Measurements from ENCODE around the gene ABR.

ABR gene

DNA sequence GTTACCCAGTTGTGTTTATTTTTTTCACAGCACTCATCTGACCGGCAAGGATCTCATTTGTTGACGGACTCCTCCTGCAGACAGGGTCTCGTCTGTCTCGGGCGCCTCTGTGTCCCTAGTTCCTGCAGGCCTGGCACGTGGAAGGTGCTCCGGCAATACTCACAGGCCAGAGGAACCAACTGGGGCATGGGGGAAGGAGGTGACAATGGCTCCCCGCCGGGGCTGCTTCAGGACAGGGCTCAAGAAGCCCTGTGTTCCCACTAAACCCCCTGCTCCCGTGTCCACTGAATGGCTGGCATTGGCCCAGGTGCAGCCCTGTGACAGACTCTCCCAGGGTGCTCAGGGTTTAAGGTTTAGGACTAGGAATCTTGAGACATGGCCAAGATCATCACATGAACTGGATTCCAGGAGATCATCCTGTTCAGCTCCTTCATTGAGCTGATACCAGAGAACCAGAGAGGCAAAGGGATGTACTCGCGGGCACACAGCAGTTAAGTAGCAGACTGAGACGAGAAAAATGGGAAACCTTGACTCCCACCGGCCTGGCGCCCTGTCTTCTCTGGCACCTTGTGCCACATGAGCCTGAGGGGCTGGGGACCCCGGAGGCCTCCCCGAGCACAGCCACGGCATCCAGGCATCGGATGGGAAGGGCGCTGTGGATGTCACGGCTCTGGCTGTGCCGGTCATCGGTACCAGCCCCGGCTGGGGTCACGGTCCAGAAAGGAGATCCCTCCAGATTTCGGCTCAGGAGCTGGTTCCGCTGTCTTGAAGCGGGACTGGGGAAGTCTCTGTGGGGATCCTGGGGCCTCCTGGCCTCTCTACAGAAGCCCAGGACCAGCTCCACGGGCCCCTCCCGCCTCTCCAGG is 153.8 kb downstream of the ABR start:
- no peak for DNase-seq

DNA sequence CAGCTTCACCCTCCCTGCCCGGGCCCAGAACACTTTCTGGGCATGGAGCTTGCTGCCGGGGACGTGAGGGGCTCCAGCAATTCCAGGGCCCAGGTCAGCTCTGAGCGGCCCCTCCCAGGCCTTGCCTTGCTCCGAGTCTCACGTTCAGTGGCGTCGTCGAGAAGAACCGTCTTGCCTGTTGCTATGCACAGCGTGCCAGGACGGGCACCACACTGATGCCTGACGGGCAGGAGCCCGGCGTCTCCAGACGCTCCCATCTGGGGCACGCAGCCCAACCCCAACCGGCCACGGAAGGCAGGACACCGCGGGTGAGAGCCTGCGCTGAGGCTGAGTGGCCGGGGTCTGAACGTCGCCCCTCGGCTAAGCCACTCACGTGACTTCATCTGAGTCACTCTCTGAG is 155.7 kb downstream of the ABR start:
- DNase-seq, result no peak

DNA sequence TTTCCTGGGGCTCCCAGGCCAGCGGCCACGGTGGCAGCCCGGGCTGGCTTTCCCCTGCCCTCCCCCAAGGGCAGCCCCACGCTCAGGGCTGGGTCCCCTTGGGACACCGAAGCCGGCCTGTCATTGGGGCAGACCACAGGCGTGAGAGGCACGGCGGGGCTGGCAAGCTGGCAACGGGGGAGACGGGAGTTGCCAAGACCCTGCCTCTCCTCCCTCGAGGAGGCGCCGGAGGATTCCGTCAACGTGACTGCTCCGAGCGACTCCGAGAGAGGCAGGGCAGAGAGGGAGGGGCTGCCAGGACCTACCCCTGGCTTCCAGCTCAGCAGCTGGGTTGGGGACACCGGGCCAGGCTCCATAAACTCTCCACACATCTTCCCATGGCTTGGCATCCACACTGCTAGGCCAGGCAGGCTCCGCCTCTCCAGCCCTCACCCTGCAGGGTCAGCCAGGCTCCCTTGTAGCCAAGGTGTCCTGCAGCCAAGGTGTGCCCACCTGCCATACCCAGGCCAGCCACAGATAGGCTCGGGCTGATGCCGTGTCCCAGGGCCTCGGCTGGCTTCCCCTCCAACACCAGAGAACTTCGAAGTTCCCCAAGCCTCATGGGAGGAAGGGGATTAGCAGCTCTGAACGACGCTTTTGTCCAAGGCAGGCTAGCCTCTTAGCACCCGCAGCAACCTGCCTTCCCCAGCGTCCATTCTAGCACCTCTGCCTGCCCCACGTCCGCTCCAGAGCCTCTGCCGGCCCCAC is 157.3 kb downstream of the ABR start:
- peak in 1 of 2 experiments; percentile 49 for DNase-seq

DNA sequence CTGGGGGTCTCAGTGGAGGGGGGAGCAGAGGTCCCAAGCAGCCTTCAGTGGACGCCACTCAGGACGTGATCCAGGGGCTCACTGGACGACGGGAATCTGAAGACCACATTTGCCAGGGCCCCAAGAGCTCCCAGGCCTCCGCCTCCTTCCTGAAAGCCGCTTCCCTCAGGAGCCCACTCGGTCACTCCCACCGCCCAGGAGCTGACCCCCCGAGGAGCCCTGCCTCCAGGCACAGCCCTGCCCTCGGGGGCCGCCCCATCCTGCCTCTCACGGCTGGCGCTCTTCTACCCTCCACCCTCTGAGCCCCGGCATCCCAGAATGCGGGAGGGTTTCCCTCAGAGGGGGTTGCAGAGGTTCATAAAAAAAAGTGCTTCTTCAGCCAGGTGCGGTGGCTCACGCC is 158.6 kb downstream of the ABR start:
- DNase-seq, result no peak

DNA sequence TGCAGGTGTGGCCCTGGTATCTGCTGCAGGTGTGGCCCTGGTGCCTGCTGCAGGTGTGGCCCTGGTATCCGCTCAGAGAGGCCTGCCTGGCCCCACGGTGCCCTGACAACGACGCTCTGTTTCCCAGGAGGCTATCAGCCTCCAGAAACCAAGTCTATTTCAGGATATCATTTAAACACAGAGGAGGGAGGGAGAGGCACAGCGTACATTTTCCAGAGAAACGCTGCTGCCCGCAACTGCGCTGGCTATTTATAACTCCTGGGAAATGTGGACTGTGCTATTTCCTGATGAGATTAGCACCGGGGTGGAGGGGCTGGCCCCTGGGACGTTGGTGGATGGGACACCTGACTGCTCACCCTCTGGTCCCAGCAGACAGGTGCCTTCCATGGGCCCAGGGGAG is 160.3 kb downstream of the ABR start:
- DNase-seq, result no peak

DNA sequence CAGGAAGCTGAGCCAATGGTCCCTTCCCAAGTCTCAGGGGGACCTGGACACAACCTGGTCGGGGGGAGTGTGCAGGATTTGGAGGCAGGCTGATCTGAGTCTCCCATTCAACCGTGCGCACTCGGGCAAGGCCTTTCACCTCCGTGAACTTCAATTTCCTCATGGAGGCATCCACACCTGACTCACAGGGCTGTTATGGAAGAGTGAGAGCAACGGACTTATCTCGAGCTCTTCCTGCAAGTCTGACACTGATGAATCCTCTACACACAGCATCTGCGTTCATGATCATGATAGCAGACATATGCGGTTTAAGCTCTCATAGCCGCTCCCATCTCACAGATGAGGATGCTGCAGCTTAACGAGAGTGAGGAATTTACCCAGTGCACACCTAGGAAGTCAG is 161.2 kb downstream of the ABR start:
- DNase-seq, result no peak

DNA sequence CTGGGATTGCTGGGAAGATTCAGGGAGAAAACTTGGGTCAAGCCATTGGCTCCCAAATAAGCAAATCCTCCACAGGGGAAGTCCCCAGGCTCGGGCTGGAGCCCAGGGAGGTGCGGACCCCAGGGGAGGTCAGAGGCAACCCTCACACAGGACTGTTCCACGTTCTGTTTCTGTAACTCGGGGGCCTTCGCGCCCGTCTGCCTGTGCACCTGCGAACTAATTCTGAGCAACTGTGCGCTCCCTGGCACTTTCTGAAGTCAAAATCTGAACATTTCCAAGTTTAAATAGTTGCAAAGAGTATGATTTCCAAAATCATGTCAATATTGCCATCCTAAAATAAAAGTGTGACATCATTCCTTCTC is 166.1 kb downstream of the ABR start:
- no peak for DNase-seq

DNA sequence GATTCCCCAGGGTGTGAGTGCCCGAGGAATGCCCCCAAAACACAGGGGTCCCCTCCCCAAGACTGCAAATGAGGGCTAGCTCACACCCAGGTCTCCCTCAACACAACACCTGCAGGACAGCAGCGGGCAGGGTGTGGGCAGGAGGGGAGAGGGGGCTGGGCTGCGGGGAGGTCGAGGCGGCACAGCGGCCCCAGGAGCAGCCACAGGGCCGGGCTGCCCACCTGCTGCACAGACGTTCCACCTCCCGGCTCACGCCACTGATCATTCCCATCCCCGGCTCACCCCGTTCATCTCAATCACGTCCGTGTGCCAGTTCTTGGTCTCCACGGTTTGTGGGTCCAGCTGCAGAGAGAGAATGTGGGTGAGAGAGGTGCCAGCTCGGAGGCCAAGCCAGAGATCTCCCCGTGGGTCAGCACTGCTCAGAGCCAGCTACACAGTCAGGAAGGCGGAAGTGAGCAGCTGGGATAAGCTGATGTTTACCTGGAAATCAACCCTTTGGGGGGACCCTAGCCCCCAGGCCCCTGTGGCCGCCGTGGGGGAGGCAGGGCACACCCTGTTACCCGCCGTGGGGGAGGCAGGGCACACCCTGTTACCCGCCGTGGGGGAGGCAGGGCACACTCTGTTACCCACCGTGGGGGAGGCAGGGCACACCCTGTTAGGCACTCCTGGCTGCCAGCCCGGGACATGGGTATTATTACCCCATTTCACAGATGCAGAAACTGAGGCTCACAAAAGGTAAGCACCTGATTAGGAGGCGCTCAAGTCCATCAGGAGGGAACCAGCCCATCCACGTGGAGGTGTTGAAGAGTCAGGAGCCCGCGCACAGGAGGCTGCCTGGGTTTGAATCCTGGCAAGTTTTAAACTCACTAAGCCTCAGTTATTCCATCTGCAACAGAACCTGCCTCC is 166.7 kb downstream of the ABR start:
- no peak for DNase-seq

DNA sequence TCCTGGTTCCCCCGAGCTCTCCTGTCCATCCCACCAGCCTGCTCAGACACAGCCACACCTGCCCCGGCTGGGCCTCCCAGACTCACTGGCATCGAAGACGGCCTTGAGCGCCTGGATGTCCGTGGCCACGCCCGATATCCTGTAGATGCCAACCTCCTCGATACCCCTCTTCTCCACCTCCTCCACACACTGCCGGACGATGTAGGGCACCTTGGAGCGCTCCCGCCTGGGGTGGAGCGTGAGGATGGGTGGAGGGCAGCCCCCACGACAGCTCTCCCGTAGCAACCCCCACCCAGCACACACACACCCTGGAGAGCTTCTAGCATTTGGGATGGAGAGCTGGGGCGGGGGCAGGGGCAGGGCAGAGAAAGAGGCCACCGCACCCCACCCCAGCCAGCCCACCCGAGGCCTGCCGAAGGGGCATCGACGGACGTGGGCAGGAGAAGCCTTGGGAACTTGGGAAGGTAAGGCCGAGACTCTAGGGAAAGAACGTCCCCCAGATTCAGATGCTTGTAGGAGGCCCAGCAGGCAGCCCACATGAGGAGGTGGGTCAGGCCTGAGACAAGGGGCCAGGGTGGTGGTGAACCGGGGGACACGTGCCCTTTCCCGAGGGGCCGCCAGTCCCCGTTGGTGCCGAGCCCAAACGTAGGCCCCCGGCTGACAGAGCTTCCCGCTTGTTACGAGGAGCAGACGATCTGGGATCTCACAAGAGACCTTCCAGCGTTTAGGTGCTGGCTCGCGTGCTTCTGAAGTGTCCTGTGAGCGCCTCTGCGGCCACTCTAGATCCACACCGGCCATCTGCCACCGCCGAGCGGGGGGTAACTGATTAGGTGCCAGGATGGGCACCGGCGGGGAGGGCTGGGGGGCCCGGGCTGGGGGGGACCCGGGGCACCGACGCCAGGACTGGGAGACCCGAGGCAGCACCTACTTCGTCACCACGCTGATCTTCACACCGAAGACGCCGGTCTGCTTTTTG is 167.7 kb downstream of the ABR start:
- no peak for DNase-seq

DNA sequence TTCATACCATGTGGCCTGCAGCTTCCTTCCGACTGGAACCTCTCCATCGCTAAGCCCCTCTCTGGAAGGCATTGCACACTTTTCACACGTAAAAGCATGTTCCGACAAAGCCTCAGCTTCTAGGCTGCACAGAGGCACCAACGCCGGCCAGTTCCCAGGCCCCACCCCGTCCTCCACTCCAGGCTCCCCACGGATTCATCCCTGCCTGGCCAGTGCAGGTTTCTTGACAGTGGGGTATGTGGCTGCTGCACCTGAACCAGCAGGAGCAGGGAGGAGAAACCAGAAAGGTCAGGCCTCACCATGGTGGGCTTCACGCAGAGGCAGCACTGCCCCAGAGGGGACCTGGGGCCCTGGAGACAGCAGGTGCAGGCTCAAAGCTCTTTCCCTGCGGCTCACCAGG is 168.6 kb downstream of the ABR start:
- DNase-seq, result no peak

DNA sequence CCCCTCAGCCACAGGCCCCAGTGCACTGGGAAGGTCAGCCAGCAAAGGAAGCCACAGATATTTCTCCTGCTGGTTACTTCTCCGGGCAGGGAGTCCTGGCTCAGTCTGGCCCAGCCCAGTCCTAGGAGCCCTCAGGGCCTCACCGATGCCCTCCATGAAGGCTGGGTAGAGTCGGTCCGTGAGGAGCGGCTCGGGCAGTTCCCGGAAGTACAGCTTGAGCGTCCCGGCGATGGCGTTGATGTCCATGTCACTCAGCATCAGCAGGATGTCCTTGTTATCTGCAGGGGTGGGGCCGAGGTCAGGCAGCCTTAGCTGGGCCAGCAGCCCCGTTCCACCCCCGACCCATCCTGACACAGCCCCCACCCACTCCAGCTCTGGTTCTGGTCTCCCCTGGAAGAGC is 169.2 kb downstream of the ABR start:
- DNase-seq, result no peak

DNA sequence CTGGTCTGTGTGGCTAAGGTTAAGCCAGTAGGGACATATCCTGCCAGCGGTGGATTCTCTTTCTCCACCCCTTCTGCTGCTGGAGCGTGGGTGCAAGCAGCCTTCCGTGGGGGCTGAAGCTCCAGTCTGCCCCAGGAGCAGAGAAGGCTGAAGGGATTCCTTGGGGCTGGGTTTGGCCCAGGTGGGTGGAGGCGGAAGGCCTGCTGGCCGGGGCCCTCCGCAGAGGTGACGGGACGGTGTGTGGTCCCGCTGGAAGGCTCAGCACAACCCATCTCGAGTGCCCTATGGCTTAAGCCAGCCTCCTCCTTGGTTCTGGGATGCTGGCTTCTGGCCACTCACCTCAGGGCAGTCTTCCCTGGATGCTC is 169.7 kb downstream of the ABR start:
- DNase-seq, result no peak

DNA sequence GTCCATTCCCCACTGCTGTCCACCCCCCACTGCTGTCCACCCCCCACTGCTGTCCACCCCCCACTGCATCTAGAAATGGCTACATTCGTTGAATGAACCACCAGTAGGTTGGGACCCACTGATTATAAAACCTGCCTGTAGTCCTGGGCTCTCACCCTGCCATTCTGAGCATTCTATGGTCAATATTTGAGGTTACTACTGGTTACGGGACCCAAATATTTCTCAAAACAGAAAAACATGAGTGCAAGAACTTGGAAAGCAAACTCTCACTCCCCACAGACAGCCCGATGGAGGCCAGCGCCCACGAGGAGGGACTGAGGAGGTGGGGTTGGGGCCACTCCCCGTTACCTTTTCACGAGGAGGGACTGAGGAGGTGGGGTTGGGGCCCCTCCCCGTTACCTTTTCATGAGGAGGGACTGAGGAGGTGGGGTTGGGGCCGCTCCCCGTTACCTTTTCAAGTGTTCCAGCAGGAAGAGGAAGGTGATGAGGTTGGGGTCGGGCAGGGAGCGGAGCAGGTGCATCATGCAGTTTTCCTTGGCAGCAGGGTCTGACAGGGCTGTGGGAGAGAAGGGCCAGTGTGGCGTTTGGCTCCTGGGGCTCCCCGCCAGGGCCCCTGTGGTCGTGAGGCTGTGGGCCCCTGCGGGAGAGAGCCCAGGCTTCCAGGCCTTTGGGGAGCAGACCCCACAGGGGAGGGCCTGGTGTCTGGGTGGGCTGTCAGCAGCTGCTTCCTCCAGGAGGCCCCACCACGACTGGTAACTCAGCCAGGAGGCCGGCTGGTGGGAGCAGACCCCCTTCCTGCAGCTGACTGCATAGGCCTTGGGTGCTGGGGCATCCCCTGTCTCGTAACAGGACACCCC is 170.3 kb downstream of the ABR start:
- no peak for DNase-seq

DNA sequence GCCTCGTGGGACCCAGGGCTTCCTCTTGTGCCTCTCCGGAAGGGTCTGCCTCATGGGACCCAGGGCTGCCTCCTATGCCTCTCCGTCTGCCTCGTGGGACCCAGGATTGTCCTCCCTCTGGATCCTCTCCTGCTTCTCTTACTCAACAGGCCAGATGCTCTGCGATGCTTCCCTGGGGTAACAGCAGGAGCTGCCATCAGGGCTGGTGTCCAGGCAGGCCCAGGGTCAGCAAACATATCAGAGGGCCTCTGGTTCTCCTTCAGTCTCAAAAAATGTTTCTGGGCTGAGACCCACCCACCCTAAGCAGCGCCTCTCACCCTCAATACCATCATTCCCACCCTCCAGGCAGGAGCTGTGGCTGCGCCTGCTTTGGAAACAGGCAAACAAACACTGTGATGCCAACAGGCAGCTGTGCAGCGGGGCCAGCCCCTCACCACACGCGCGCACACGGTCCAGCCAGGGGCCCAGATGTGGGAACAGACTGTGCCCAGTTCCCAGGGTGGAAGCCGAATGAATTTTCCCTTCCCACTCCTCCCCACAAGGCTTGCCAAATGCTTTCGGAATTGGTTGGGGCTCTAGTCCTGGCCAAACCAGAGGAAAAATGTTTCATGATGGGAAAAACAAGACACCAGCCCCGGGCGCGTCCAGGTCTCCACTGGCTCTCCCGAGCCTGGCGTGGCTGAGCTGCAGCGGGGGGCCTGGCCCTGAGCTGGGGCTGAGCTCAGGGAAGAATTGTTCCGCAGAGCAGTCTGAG is 171.6 kb downstream of the ABR start:
- DNase-seq, result no peak

DNA sequence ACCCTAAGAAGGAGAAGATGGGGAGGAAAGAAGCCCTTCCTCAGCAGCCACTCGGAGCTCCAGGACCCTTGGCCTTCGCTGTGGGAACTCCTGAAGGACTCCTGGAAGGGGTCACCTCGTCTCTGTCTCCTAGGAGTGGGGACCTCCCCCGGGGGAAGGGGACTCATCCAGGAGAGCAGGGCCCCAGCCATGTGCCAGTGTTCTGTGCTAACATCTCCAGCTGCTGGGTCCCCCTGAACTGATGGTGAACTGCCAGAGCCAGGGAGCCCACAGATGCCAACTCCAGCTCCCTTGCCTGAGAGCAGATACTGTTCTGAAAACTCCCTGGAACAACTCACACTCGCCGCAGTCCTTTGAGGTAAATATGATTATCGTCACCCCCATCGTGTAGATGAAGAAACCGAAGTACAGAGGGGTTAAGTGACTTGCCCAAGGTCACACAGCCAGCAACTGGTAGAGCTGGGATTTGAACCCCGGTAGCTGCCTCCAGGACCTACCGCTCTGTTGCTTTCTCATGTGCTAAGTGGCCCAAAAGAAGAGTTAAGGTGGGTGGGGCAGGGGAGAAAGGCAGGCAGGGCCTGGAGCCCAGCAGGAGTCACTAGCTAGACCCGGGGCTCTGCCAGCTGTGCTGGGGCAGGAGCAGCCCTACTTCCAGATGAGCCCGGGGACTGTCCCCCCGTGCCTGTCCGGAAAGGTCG is 172.3 kb downstream of the ABR start:
- DNase-seq, result no peak

DNA sequence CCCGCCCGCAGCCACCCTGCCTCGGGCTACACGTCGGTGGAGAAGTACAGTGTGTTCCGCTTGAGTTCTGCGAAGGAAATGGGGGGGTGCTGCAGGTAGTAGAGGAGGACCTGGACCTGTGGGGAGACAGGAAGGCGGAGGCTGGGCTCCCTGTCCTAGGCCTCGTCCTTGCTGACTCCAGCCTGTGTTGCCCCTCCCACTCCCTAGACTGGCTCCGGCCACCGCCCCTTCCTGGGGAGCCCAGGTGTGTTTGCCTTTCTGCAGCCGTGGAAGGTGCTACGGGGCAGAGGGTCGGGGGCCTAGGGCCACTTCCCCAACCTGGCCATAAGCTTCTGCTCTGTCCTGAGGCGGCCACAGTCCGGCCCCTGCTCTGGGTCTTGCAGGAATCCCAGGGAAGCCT is 173.7 kb downstream of the ABR start:
- DNase-seq, result no peak

DNA sequence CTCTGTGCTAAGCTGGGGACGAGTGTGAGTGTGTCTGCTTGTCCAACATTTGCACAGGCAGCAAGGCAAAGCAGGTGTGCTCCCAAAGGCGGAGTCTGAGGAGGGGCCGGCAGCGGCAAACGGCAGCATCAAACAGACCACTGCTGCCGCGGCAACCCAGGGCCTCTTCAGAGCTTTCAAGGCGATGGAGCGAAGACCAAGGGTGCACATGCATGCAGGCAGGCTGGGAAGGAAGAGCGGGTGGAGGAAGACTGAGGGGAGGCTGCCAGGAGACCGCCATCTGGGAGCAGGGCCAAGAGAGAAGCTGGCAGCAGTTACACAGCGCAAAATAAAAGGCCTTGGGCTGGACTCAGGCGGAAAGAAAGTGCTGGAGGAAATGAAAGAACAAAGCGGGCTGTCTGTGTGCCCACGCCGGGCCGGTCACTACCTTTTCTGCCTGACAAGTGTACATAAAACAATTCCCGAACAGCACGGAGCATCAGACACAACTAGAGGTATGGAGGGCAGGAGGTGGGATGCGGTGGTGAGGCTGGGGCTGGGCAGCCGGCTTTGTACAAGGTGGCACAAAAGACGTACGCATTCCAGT is 174.3 kb downstream of the ABR start:
- peak; percentile 35 to 86 for DNase-seq

DNA sequence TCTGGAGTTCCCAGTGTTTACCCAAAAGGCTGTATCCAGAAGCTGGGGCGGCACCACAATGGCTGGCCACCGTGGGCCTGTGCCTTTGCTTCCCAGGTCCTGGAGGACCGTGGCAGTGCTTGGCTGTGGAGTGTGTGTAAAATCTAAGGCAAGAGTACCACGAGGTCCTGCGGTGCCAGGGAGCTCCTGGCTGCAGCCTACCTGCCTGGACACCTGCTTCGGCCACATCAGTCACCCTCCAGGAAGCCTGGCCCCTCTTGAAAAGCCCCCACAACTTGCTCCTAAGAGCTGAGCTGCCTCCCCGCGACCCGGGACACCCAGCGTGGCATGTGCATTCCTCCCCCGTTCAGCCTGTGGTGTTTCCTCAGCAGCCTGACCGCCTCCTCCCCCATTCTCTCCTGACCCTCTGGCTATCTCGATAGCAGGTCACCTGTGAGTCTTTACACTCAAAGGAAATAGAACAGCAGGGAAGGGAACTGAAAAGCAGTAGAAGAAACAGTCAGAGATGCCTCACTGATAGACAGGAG is 174.9 kb downstream of the ABR start:
- no peak for DNase-seq

All from NCI-H446 (cell line).